Measurements from ENCODE around the gene GALNT17. TPM values are rescaled to one million over a fixed set of nuclear protein-coding genes. Genes with fewer than 3 reads are reported as not detected.
"Not testable (repeated sequence)": the region's sequence is repeated elsewhere in the genome, so short reads cannot be mapped to it uniquely, and the experiment has no call there.

The GALNT17 gene
- total RNA-seq, 1 donor from 2014 or later: not detected

DNA sequence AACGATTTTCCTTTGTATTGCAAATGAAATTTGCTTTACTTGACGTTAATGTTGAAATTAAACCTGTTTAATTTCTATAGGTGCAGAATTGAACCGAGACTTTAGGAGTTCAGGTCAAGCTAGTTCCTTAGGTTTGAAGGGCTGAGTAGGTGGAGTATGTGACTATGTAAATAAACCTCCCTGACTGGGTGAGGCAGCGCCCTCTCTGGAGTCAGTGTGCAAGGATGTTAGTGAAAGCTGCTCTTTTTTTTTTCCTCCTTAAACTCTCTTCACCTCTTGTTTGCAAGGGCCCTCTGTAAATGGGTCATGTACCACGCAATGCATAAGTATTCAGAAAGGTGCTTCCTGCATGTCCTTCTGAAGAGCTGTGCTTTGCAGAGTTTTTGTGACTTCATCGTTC, 33.8 kb downstream of the GALNT17 start:
- intact Hi-C loops (cut with micrococcal nuclease): no loop called here

GRCh38 chr7:71171476-71171875, 39.5 kb downstream of the GALNT17 start:
- intact Hi-C loops (cut with micrococcal nuclease): no loop called here

GRCh38 chr7:71173955-71174354, 42.0 kb downstream of the GALNT17 start:
- intact Hi-C loops (cut with micrococcal nuclease): no loop called here

GRCh38 chr7:71182438-71182935, 50.5 kb downstream of the GALNT17 start:
- intact Hi-C loops (cut with micrococcal nuclease): no loop called here

DNA sequence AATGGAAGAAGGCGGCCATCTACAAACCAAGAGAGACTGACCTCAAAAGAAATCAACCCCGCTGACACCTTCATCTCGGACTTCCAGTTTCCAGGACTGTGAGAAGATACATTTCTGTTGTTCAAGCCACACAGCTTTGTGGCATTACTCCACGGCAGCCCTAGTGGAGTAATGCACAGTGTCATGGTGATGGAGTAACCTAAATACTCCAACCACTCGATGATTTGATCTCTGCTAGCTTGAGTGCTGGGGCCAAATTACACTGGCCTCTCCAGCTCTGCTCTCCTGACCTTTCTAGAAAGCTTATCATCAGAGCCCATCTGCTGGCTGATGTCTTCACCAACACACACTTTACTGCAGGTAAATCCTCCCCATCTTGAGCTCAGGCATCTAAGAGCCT, 52.2 kb downstream of the GALNT17 start:
- intact Hi-C loops (cut with micrococcal nuclease): no loop called here

- intact Hi-C loops (cut with micrococcal nuclease): no loop called here
These were observed 52.7 kb downstream of the GALNT17 start for GRCh38 chr7:71184609-71185008.

DNA sequence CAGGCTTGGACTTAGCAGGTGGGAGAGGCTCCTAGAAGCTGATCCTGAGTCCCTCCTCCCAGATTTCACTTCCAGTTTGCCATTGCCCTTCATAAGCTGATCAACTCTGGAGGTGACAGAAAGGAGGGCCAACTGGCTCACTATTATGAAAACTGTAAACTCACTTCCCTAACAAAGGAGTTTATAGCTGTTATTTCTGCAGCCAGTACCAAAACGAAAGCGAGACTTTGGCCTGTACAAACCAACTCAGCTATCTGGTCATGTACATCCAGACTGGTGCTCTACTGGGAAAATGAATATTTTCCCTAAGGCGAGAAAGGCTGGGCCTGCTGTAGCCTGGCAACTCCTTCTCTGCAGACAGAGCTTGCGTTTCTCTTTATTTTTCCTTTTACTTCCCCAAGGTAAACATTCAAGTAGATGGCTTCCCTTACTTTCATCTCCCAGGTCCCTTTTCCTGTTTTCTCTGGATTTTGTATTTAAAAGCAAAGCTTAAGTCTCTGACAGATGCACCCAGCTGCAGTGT, 54.7 kb downstream of the GALNT17 start:
- intact Hi-C loops (cut with micrococcal nuclease): no loop called here

- intact Hi-C loops (cut with micrococcal nuclease): no loop called here
These were observed 59.8 kb downstream of the GALNT17 start for GRCh38 chr7:71191771-71192170.

DNA sequence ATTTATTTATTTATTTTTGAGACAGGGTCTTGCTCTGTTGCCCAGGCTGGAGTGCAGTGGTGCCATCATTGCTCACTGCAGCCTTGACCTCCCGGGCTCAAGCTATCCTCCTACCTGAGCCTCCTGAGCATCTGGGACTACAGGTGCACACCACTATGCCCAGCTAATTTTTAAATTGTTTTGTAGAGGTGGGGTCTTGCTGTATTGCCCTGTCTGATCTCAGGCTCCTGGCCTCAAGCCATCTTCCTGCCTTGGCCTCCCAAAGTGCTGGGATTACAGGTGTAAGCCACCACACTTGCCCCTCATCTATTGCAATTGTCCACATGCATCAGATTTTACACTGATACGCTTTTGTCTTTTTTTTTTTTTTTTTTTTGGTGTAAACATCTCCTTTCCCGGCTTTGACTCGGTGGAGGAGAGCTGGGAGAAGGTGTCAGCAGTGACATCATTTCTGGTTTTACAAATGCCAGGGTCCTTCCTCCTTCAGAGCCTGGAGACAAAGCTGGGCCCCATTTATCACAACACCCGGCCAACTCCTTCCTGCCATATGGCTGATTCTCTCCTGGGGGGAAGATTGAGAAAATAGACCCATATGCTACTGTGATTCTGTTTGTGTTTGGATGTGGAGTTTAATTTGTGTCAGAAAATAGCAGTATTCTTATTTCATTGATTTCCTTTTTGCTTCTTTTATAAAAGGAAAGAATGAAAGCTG, 61.3 kb downstream of the GALNT17 start:
- intact Hi-C loops (cut with micrococcal nuclease): no loop called here

GRCh38 chr7:71198391-71198790, 66.4 kb downstream of the GALNT17 start:
- intact Hi-C loops (cut with micrococcal nuclease): no loop called here

- intact Hi-C loops (cut with micrococcal nuclease): no loop called here
These were observed 66.9 kb downstream of the GALNT17 start for GRCh38 chr7:71198887-71199286.

DNA sequence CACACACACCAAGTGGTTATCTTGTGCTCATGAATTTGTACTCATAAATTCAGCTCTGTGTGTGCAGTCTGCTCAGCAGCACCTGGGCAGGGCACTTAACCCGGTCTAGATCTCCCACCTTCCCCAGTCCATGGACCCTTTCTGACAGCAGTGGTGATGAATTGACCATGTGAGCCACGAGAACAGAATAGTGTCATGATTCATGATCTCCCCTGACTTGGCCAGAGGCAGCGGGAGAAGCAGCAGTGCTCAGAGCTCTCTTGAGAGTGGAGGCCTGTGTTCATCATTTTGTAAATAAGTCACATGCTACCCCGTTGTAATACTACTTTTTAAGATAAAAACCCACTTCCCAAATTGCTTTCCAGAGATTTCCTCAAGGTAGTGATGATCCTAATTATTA, 74.2 kb downstream of the GALNT17 start:
- intact Hi-C loops (cut with micrococcal nuclease): no loop called here

DNA sequence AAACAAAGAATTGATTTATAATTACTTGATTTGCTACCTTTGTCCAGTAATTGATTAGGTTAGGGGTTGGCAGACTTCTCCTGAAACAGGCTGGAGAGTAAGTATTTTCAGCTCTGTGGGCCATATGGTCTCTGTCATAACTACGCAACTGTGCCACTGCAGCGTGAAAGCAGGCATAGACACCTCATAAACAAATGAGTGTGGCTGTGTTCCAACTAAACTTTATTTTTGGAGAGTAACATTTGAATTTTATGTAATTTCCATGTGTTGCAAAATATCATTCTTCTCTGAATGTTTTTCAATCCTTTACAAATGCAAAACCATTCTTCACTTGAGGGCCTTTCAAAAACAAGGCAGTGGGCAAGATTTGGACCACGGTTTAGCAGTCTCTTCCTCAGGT, 76.9 kb downstream of the GALNT17 start:
- intact Hi-C loops (cut with micrococcal nuclease): no loop called here

DNA sequence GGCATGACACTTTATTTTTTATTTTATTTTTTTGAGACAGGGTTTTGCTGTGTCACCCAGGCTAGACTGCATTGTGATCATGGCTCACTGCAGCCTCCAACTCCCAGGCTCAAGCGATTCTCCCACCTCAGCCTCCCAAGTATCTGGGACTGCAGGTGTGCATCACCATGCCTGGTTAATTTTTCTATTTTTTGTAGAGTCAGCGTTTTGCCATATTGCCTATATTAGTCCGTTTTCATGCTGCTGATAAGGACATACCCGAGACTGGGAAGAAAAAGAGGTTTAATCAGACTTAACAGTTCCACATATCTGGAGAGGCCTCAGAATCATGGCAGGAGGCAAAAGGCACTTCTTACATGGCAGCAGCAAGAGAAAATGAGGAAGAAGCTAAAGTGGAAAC, 77.5 kb downstream of the GALNT17 start:
- intact Hi-C loops (cut with micrococcal nuclease): not testable (repeated sequence)

GRCh38 chr7:71210220-71210619, 78.3 kb downstream of the GALNT17 start:
- intact Hi-C loops (cut with micrococcal nuclease): no loop called here

DNA sequence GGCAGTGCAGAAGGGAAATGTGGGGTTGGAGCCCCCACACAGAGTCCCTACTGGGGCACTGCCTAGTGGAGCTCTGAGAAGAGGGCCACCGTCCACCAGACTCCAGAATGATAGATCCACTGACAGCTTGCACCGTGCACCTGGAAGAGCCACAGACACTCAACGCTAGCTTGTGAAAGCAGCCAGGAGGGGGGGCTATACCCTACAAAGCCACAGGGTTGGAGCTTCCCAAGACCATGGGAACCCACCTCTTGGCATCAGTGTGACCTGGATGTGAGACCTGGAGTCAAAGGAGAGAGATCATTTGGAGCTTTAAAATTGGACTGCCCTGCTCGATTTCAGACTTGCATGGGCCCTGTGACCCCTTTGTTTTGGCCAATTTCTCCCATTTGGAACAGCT, 80.5 kb downstream of the GALNT17 start:
- intact Hi-C loops (cut with micrococcal nuclease): not testable (repeated sequence)

DNA sequence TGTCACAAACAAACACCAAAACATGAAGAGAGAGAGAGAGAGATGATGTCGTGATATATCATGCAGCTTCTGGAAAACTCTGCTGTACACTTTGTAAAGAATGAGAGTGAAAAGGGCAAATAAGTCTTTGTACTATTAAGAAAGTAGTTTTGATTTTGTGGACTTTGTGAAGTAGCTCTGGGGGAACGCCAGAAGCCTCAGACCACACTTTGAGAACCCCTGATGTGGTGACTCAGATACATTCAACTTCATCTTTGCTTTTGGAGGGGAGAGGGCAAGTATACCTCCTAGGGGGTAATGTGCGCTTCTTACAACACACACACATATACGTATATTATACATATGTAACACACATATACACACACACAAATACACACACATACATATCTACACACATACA, 84.3 kb downstream of the GALNT17 start:
- intact Hi-C loops (cut with micrococcal nuclease): no loop called here

DNA sequence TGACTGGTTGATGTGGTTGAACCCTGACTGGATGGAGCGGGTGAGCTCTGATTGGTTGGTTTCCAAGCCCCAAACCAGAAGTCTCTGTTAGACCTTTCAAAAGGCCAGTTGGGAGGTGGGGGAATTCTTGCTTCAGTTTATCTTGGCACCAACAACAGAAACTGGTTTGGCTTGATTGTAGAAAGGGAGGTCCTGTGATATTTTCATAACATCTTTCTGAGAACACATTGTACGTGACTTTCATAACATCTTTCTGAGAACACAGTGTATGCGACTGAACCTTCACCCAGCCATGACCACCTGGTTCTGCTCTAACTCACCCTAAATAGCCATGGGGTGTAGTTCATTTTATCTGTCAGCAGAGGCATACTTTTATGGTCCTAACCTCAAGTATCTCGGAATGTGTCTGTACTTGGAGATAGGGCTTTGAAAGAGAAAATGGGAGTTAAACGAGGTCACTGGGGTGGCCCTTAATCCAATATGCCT, 88.3 kb downstream of the GALNT17 start:
- intact Hi-C loops (cut with micrococcal nuclease): no loop called here

GRCh38 chr7:71221049-71221448, 89.1 kb downstream of the GALNT17 start:
- intact Hi-C loops (cut with micrococcal nuclease): no loop called here

GRCh38 chr7:71221549-71221948, 89.6 kb downstream of the GALNT17 start:
- intact Hi-C loops (cut with micrococcal nuclease): no loop called here

GRCh38 chr7:71227126-71227525, 95.2 kb downstream of the GALNT17 start:
- intact Hi-C loops (cut with micrococcal nuclease): no loop called here

GRCh38 chr7:71229148-71229547, 97.2 kb downstream of the GALNT17 start:
- intact Hi-C loops (cut with micrococcal nuclease): no loop called here

- intact Hi-C loops (cut with micrococcal nuclease): no loop called here
These were observed 97.8 kb downstream of the GALNT17 start for GRCh38 chr7:71229699-71230098.
